Fibroblast of pulmonary artery (primary cell): ENCODE measurements around the gene CADPS.

Source experiments
- DNase-seq: peaks from one replicate; pipeline ENCODE4 v3.0.0-alpha.2; 2010; ENCODE audit warnings: low read depth
- H3K4me3 ChIP-seq: replicated peaks from 2 replicates; pipeline ENCODE4 v1.5.1; 2011; ENCODE audit warnings: low read depth, mild to moderate bottlenecking, control low read depth, low read length, moderate library complexity
- CTCF ChIP-seq: IDR thresholded peaks from 2 replicates; pipeline ENCODE4 v1.5.1; 2011; ENCODE audit warnings: mild to moderate bottlenecking, control low read depth, low read length, inconsistent platforms; ENCODE audit errors: missing control alignments

Gene CADPS

DNA sequence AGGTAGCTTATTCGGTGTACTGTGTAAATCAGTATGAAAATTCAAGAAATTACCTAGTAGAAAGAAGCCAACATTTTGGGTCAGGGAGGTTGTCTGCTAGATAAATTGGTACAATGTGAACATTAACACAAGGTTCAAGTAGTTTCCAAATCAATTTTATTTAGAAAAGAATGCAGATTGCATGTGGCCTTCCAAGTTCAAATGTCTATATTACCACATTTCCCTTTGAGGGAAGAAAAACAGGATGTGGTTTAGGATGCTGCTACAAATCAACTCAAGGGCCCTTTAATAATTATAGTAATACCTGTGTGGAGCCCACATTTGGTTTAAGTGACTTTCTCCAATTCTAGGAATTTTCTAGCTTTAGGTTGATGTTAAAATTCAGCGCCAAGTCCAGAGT is 57.5 kb downstream of the CADPS start:
- DNase-seq, result no peak
- no peak overlapping the region for H3K4me3 ChIP-seq
- TF ChIP-seq CTCF, result no peak

DNA sequence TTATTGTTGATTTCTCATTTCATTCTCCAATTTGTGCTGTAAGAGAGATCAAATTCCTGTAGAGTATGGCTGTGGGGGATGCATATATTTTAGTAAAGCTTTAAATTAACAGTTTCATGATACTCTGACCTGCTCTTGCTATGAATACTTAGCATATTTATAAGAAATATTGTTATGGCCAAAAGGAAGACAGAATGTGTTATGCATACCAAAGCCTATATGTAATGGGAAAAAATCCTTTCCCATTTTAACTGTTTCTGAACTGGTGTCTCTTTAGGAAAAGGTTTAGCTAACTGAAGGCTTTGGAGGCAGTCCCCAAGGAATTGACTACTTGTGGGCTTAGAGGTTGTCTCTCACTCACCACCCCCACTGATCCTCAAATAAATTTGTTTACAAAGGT is 59.2 kb downstream of the CADPS start:
- DNase-seq, result no peak
- H3K4me3 ChIP-seq, result no peak overlapping the region
- no peak for TF ChIP-seq CTCF

GRCh38 chr3:62812631-62813030 is 62.6 kb downstream of the CADPS start:
- TF ChIP-seq CTCF, result no peak
- no peak for DNase-seq
- no peak overlapping the region for H3K4me3 ChIP-seq

- no peak for DNase-seq
- no peak for TF ChIP-seq CTCF
- no peak overlapping the region for H3K4me3 ChIP-seq
Observed at GRCh38 chr3:62811119-62811518, 64.1 kb downstream of the CADPS start.

DNA sequence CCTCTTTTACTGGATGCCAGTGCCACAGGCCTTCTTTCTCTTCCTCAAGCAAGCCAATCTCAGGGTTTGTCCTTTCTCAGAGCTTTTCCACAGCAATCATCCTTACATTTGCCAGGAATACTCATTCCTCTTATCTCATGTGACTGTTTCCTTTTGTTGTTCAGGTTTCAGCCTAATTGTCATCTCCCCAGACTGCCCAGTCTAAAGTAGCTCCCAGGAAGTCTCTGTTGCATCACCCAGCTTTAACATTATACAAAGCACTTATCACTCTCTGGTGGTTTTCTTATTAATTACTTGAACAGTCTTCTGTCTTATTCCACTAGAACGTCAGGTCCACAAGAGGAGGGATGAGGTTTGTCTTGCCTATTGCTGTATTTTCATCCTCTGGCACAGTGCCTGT is 65.8 kb downstream of the CADPS start:
- no peak for TF ChIP-seq CTCF
- DNase-seq, result no peak
- no peak overlapping the region for H3K4me3 ChIP-seq

- no peak for TF ChIP-seq CTCF
- no peak for DNase-seq
- H3K4me3 ChIP-seq, result no peak overlapping the region
Observed at GRCh38 chr3:62805580-62806277, 69.5 kb downstream of the CADPS start.

DNA sequence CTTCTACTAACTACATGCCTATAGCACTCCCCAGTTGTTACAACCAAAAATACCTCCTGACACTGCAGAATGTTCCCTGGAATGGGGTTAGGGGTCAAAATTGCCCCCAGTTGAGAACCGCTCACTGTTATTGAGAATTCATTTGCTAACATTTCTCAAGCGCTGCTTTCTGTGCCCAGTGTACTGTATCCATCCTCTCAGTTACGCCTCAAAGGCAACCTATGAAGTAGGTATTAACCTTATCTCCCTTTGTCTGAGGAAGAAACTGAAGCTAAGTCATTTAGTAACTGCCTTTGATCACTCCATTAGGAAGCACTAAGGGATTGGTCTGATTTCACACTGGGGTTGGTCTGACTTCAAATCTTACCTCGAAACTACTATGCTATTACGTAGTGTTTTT is 70.1 kb downstream of the CADPS start:
- TF ChIP-seq CTCF, result no peak
- no peak for DNase-seq
- H3K4me3 ChIP-seq, result no peak overlapping the region
